D341Med (cell line): ENCODE data around the gene FCRL5.
"Not testable (repeated sequence)": the region's sequence is repeated elsewhere in the genome, so short reads cannot be mapped to it uniquely, and the experiment has no call there.

Source experiments
- DNase-seq: peaks from one replicate; pipeline ENCODE4 v3.0.0; 2012; ENCODE audit warnings: low spot score

FCRL5 gene

DNA sequence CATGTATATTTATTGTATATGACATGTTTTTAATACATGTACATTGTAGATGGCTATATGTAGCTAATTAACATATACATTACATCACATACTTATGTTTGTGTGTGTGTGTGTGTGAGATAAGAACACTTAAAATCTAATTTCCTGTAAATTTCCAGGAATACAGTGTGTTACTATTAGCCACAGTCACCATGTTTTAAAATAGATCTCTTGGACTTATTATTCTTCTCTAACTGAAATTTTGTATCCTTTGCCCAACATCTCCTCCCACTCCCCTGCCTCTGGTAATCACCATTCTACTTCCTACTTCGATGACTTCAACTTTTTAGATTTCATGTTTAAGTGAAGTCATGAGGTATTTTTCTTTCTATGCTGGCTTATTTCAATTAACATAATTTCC lies 64.8 kb downstream of the FCRL5 start:
- no peak for DNase-seq

DNA sequence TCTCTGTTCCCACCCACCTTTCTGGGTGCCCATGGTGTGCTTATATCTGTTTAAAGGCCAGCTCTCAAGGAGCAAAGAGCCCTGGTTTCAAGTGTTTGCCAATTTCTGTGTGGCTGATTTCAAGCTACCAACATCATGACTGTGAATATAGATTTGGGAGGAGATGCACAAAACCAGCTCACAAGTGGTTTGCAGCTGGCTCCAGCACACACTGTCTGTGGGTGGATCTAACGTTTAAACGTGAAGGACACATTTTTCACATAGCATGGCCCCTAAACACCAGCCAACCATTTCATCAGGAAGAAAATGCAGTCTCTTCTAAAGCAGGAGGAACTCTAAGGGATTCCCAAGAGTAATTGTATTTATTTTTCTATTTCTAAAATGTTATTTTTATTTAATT lies 65.2 kb downstream of the FCRL5 start:
- DNase-seq = no peak

DNA sequence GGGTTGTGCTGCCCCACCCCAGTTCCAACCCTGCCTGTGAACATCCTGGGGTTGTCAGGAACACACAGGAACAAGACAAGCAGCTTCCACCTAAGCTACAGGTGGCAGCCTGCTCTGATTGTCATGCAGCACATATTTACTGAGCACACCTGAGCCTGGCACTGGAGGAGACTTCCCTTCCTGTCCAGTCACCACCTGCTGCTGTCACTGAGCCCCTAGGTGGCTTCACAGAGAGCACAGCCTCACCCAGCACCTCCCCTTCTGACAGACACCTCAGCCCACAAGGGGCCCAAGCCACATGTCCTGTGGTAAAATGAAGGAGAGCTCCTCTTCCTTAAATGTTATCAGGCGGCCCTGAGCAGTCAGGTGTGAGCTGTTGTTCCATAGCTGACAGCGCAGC lies 65.9 kb downstream of the FCRL5 start:
- not testable (repeated sequence) for DNase-seq

DNA sequence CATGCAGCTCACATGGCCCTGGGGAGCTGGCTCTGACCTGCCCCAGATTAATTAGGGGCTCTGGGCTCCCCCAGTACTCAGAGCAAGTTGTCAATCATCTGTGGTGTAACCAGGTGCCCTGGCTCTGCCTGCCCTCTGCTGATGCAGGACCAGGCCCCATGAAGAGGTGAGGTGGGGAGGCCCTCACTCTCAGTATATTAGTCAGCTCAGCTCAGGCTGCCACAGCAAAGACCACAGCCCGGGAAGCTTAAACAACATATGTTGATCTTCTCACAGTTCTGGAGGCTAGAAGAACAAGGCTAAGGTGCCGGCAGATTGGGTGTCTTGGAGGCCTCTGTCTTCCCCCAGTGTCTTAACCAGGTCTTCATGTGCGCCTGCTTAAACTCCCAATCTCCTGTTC lies 66.5 kb downstream of the FCRL5 start:
- no peak for DNase-seq

DNA sequence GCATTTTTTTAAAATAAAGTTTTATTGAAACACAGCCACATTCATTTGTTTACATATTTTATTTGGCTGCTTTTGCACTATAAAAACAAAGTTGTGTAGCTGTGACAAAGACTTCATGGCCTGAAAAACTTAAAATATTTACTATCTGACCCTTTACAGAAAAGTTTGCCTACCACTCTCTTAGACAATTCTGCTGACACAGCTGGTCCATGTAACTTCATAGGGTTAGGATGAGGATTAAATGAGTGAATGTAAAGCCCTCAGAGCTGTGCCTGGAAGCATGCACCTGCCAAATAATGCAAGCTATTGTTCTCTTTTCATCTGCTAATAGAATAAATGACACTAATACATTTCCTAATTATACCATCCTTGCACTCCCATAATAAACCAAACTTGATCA lies 67.7 kb downstream of the FCRL5 start:
- no peak for DNase-seq

DNA sequence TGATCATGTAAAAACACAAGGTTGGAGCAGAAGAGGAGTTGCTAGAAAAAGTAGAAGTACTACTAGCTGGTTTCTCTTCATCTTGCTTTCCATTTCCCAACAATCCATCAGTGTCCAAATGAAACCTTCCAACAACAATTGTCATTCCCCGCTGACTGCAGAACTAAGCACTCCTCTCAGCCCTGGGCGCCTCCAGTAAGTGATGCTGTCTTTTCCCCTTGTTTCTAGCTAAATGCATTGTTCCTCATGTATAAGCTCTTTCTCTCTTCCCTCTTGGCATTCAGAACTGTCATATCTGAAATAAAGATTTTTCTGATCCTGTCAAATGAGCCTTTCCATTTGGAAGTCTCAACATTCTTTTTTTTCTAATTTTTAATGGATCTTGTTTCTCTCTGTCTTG lies 68.7 kb downstream of the FCRL5 start:
- DNase-seq = no peak

DNA sequence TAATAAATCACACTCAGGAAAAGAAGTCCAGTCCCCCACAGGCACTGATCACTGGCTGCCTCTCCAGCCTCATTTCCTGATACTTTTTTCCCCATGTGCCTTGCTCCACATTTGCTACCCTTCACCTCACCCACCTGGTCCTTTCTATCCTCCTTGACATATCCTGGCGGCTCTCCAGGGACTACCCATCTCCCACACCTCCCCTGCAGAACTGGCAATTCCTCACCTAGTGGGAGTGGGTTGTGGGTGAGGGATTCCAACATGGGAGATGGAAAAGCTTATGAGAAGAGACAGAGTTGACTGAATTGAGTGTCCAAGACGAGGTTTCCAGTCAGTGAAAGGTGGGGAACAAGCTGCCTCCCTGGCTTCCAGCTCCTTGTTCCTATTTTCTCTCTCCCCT lies 69.6 kb downstream of the FCRL5 start:
- no peak for DNase-seq

DNA sequence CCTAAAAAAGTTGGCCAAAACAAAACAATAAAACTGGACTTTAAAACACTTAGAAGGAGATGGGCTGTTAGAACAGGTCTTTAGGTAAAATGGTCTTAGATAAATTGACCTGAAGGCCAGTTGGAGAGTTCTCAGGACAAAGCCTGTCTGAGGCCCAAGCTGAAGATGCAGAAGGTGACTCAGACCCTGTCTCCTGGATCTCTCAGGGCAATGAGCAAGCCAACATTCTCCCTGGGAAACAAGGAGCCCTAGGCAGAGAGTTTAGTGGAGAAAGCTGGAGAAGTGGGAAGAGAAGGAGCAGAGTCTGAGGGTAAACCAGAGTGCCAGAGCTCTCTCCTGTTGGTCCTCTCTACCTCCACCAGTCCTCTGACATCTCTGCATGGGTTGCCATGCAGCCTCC lies 70.1 kb downstream of the FCRL5 start:
- DNase-seq = no peak

DNA sequence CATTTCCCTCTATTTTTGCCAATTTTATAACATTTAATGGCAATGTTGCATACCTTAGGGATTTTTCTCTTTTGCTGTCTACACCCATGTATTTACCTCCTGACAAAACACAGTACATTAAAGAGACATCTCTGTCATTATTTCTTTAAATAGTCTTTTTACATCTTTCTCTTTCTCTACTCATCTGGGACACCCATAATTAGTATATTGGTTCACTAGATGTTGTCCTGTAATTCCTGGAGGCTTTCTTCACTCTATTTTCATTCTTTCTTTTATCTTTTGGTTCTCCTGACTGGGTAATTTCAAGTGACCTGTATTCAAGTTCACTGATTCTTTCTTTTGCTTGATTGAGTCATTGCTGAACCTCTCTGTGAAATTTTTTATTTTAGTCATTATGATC lies 74.3 kb downstream of the FCRL5 start:
- DNase-seq = no peak

DNA sequence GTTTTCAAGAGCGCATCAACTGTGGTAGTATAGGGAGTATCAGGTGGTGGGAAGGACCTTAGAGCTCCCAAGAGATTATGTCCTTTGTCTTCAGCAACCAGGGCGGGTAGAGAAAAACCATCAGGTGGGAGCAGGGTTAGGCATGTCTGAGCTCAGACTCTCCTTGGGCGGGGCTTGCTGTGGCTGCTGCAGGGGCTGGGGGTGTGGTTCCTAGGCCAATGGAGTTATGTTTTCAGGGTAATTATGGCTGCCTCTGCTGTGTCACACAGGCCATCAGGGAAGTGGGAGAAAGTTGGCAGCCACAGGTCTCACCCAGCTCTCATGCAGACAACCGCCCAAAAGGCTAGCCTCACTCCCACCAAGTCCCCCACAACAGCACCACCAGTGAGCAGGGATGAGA lies 74.9 kb downstream of the FCRL5 start:
- no peak for DNase-seq

DNA sequence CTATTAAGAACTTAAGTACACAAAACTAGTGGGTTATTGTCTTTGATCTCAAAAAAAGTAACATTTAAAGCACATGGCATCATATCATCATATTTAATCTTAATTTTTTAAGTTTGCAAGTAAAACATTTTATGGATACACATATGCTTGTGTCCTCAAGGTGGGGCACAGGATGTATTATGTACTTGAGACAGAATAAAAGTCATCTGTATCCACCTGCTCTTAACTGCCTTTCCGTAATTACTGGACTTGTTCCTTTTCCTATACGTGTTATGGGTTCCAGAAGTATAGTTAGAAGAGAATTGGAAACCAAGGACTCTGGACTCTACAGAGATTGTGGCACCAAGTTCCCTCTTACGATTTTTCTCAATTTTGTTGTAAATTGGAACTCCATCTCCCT lies 79.4 kb downstream of the FCRL5 start:
- no peak for DNase-seq

DNA sequence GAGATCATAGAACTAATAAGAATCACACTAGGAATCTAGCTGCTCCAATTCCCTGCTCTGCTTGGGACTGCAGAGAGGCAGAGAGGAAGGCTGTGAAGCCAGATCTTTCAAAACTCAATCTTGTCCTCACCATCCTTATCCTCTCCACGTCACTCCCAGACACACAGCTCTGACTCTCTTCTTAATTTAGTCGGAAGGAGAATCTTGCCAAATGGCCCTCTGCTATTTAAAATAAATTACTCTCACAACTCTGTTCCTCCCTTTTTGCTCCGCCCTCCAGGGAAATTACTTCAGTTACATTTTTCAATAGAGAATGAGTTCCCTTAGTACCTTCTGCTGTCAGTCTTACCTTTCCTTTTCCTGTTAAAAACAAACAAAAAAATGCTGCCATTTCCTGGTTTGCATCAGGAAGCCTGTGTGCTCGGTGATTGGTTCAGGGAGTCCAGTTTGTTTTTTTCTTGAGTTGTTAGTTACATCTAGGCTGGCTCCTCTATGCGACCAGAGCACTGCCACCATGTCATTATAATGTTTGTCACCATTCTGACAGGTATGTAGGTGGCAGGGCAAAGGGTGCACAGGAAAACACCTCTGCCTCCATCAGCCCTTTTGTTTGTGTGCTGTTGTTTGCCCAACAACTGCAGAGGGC lies 80.1 kb downstream of the FCRL5 start:
- DNase-seq = no peak

DNA sequence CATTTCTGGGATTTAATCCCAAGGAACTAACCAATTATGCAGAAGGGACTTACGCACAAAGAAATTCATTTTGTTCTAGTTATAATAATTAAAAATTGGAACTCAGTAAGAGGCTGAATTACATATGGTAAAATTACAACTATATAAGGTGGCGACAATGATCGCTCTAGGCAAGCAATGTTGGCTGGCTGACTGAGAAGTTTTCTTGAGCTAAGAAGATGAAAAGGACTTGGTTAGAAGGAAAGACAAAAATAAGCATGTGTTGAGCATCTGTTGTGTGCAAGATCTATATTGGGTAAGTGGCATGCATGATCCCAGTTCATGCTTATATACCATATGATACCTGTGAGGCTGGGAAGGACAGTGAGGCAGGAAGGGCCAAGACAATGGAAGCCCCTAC lies 80.8 kb downstream of the FCRL5 start:
- DNase-seq = no peak

DNA sequence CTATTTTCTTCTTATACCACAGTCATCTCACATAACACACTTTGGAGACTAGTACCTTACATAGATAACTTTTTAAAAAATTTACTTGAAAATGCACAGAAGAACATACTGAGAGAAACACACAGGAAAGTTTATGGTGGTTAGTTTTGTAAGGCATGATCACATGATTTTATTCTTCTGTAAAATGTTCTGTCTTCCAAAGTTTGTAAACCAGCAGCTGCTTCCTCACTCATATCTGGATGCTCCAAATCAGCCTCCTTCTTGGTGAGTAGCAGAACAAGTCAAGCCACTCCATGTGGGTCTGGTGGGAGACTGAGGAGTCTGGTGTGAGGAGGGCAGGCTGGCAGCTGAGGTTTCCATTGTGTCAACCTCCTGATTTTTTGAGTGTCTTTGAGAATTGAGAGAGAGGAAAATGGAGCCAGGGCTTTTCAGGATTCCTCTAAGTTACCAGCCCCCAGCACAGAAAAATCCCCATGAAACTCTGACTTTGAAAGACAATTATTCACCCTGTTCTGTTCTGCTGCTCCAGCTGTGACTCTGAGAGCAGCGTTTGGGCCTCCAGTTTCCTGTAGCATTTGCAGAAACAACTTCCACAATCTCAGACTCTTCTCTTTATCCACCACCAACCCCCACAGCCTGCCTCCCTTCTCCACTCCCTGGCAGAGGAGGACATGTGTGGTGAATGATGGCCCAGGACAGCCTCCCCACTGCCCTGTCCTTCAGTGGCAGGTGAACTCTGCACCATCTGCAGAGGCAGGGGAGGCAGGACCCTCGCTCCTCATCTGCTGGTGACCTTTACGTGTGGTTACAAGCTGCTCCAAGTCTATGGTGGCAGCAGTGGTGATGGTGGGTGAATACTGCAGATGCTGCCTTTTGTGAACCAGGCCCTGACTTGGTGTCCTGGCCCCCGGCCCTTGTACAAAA lies 82.3 kb downstream of the FCRL5 start:
- DNase-seq = no peak

DNA sequence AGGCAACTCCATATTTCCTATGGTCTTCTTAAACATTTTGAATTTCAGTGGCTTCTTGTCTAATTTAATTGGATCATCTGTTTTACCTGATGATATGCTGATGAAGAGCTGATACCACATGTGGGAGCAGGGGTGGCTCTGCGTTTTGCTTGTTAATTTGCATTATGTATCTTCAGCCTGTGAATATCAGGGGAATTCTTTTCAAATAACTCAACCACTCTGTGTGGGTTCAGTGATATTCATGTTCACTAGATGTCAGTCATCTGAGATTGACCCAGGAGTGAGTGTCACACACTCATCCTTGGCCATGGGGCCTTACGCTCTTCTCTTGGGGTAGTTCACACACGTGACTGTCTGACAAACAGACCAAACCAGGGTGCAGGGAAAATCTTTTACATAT lies 83.0 kb downstream of the FCRL5 start:
- DNase-seq = no peak

DNA sequence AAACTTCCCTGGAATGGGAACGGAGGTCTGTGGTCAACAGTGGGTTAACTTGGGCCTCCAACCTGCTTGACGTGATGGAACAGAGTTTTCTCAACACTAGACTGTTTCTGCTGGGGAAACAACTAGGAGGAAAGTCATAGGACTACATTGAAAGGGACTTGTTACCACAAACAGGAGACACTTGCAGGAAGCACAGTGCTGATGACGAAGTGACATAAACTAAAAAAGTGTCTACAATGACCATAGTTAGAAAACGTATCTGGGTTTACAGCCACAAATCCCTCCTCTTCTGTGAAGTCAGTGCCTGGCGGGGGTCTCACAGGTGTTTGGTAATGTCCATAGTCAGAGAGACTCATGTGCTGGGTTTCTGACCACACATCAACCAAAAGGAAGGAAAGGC lies 86.3 kb downstream of the FCRL5 start:
- DNase-seq = no peak
